H9 (cell line): ENCODE results near the gene CALHM5. TPM values are rescaled to one million over a fixed set of nuclear protein-coding genes. Genes with fewer than 3 reads are reported as not detected.

Experiments
- DNase-seq: peaks from one replicate; pipeline ENCODE4 v3.0.0-alpha.2; 2017
- H2AFZ ChIP-seq: one replicate; pipeline ENCODE4 v1.6.1; 2013; ENCODE audit warnings: mild to moderate bottlenecking, low read length, control low read depth, moderate library complexity
- H2AK5ac ChIP-seq: 2 replicates; pipeline ENCODE4 v1.6.1; 2013; ENCODE audit warnings: low read length, control low read depth, mixed read lengths; ENCODE audit not compliant: insufficient read length
- H2BK120ac ChIP-seq: one replicate; pipeline ENCODE4 v1.6.1; 2013; ENCODE audit warnings: low read depth, mild to moderate bottlenecking, low read length, control low read depth, inconsistent platforms; ENCODE audit not compliant: poor library complexity, severe bottlenecking
- H2BK12ac ChIP-seq: 2 replicates; pipeline ENCODE4 v1.6.1; 2013; ENCODE audit warnings: low read length, control low read depth, mixed read lengths, low read depth; ENCODE audit not compliant: insufficient read length
- H2BK15ac ChIP-seq: 2 replicates; pipeline ENCODE4 v1.6.1; 2013; ENCODE audit warnings: low read depth, low read length, control low read depth
- H2BK20ac ChIP-seq: one replicate; pipeline ENCODE4 v1.6.1; 2013; ENCODE audit warnings: low read depth, mild to moderate bottlenecking, low read length, control low read depth, inconsistent platforms; ENCODE audit not compliant: poor library complexity, severe bottlenecking
- H2BK5ac ChIP-seq: 2 replicates; pipeline ENCODE4 v1.6.1; 2013; ENCODE audit warnings: low read length, control low read depth, mixed read lengths; ENCODE audit not compliant: insufficient read length
- H3K14ac ChIP-seq: 2 replicates; pipeline ENCODE4 v1.6.1; 2013; ENCODE audit warnings: low read length, control low read depth; ENCODE audit not compliant: insufficient read depth
- H3K18ac ChIP-seq: 2 replicates; pipeline ENCODE4 v1.6.1; 2013; ENCODE audit warnings: low read depth, mild to moderate bottlenecking, mixed read lengths, low read length, control low read depth; ENCODE audit not compliant: insufficient read length
- H3K23ac ChIP-seq: 2 replicates; pipeline ENCODE4 v1.6.1; 2013; ENCODE audit warnings: low read length, control low read depth, mixed read lengths, low read depth; ENCODE audit not compliant: insufficient read length
- H3K23me2 ChIP-seq: 2 replicates; pipeline ENCODE4 v1.6.1; 2013; ENCODE audit warnings: low read depth, mild to moderate bottlenecking, mixed read lengths, low read length, control low read depth; ENCODE audit not compliant: insufficient read length, poor library complexity, severe bottlenecking
- H3K27ac ChIP-seq: 2 replicates; pipeline ENCODE4 v1.5.1; 2013; ENCODE audit warnings: low read length, control low read depth, mixed read lengths, low read depth; ENCODE audit not compliant: insufficient read length
- H3K27me3 ChIP-seq: 2 replicates; pipeline ENCODE4 v1.6.1; 2013; ENCODE audit warnings: low read length, control low read depth, inconsistent platforms; ENCODE audit not compliant: insufficient read depth
- H3K4ac ChIP-seq: 2 replicates; pipeline ENCODE4 v1.6.1; 2013; ENCODE audit warnings: low read depth, mild to moderate bottlenecking, control low read depth, inconsistent platforms, low read length, moderate library complexity
- H3K4me1 ChIP-seq: 2 replicates; pipeline ENCODE4 v1.6.1; 2013; ENCODE audit warnings: low read length, control low read depth, inconsistent platforms; ENCODE audit not compliant: insufficient read depth
- H3K4me2 ChIP-seq: 2 replicates; pipeline ENCODE4 v1.6.1; 2013; ENCODE audit warnings: low read length, control low read depth, mixed read lengths; ENCODE audit not compliant: insufficient read length, insufficient read depth
- H3K56ac ChIP-seq: 2 replicates; pipeline ENCODE4 v1.6.1; 2013; ENCODE audit warnings: low read depth, mild to moderate bottlenecking, mixed read lengths, low read length, control low read depth; ENCODE audit not compliant: insufficient read length
- H3K79me1 ChIP-seq: 2 replicates; pipeline ENCODE4 v1.6.1; 2013; ENCODE audit warnings: low read depth, mild to moderate bottlenecking, moderate library complexity, low read length, control low read depth, inconsistent platforms; ENCODE audit not compliant: insufficient read depth, poor library complexity, severe bottlenecking
- H3K79me2 ChIP-seq: 2 replicates; pipeline ENCODE4 v1.6.1; 2013; ENCODE audit warnings: low read length, control low read depth, inconsistent platforms; ENCODE audit not compliant: insufficient read depth
- H3K9ac ChIP-seq: 2 replicates; pipeline ENCODE4 v1.6.1; 2013; ENCODE audit warnings: low read length, control low read depth, mixed read lengths; ENCODE audit not compliant: insufficient read length; ENCODE audit errors: extremely low read depth
- H3K9me3 ChIP-seq: one replicate; pipeline ENCODE4 v1.6.1; 2013; ENCODE audit warnings: low read depth, low read length, inconsistent platforms; ENCODE audit not compliant: control insufficient read depth
- H3T11ph ChIP-seq: one replicate; pipeline ENCODE4 v1.6.1; 2013; ENCODE audit warnings: mild to moderate bottlenecking, low read length, control low read depth, inconsistent platforms
- H4K20me1 ChIP-seq: one replicate; pipeline ENCODE4 v1.6.1; 2013; ENCODE audit not compliant: control insufficient read depth, insufficient read length, insufficient read depth
- H4K5ac ChIP-seq: 2 replicates; pipeline ENCODE4 v1.6.1; 2013; ENCODE audit warnings: low read depth, mild to moderate bottlenecking, mixed read lengths, low read length, control low read depth; ENCODE audit not compliant: insufficient read length
- H4K8ac ChIP-seq: replicated peaks from 2 replicates; pipeline ENCODE4 v1.6.1; 2013; ENCODE audit warnings: low read length, control low read depth, mixed read lengths, low read depth; ENCODE audit not compliant: insufficient read length
- H4K91ac ChIP-seq: 2 replicates; pipeline ENCODE4 v1.6.1; 2013; ENCODE audit warnings: low read depth, mild to moderate bottlenecking, moderate library complexity, mixed read lengths, low read length, control low read depth; ENCODE audit not compliant: insufficient read length
- H3K27ac Mint-ChIP-seq, 3 experiments: 2 replicates in 2 of 3; 3 replicates in 1 of 3; pipeline ENCODE4 v1.8.0; 2020 to 2021; ENCODE audit warnings: mixed read lengths in 3 of 3, mild to moderate bottlenecking in 1 of 3, moderate library complexity in 1 of 3
- H3K27me3 Mint-ChIP-seq: 2 replicates; pipeline ENCODE4 v1.8.0; 2021; ENCODE audit warnings: low read depth, mild to moderate bottlenecking, moderate library complexity, mixed read lengths
- H3K36me3 Mint-ChIP-seq, 3 experiments: 2 replicates in 2 of 3; 3 replicates in 1 of 3; pipeline ENCODE4 v1.8.0; 2020 to 2021; ENCODE audit warnings: low read depth in 3 of 3, mixed read lengths in 3 of 3; ENCODE audit not compliant: insufficient read depth in 1 of 3
- H3K4me1 Mint-ChIP-seq, 2 experiments: 2 replicates each; pipeline ENCODE4 v1.8.0; 2020; ENCODE audit warnings: mixed read lengths in 2 of 2
- H3K4me3 Mint-ChIP-seq, 2 experiments: 2 replicates in 1 of 2; 3 replicates in 1 of 2; pipeline ENCODE4 v1.8.0; 2020 to 2021; ENCODE audit warnings: mild to moderate bottlenecking in 2 of 2, mixed read lengths in 2 of 2, moderate library complexity in 1 of 2
- H3K9me3 Mint-ChIP-seq, 2 experiments: 2 replicates in 1 of 2; 3 replicates in 1 of 2; pipeline ENCODE4 v1.8.0; 2020; ENCODE audit warnings: mild to moderate bottlenecking in 2 of 2, mixed read lengths in 2 of 2, moderate library complexity in 1 of 2
- CTCF ChIP-seq: fragments of 200-600 bp; sonication (generic); conservative IDR thresholded peaks from 3 replicates; pipeline ENCODE4 v1.8.0; 2021; ENCODE audit warnings: antibody characterized with exemption, mild to moderate bottlenecking
- WGBS: extraction: QIAGEN DNeasy Blood & Tissue Kit; methylation state at CpG from one replicate; pipeline ENCODE4 v1.1.7; 2013; ENCODE audit warnings: missing lambda C conversion rate, low lambda C conversion rate, mixed read lengths; ENCODE audit not compliant: insufficient read length; ENCODE audit errors: extremely low coverage; 5-methylcytosine and 5-hydroxymethylcytosine counted together
- total RNA-seq: library from RNA; stranded (reverse); gene quantifications from 2 replicates; pipeline ENCODE4 v1.2.1, GENCODE V29; 2021

CALHM5 gene
- total RNA-seq, 1 experiment from 2014 or later, result 0.09 TPM

- Histone ChIP-seq H3K56ac (no peak overlapping the region), H3K79me1 (no peaks in the 10 kb centered on the region), H3K27ac (no peak overlapping the region), H2BK5ac (no peak overlapping the region), H3K4me2 (no peak overlapping the region), H4K20me1 (no peaks in the 10 kb centered on the region), H2AFZ (no peak overlapping the region), H2BK15ac (no peak overlapping the region), H3K23me2 (no peaks in the 10 kb centered on the region), H3K9me3 (no peaks in the 10 kb centered on the region), H2BK12ac (no peak overlapping the region), H3K9ac (no peak overlapping the region), H3T11ph (no peak overlapping the region), H3K79me2 (no peaks in the 10 kb centered on the region), H3K18ac (no peak overlapping the region), H3K14ac (no peak overlapping the region), H3K4me1 (peaks cover 8% of the 10 kb centered on the region; the same call in 1 of the 2 replicates), H3K23ac (no peak overlapping the region), H4K91ac (no peak overlapping the region), H2BK20ac (no peak overlapping the region), H3K4ac (no peak overlapping the region), H2AK5ac (no peak overlapping the region), H4K8ac (no peak overlapping the region), H4K5ac (no peak overlapping the region), H2BK120ac (no peak overlapping the region), H3K27me3 (no peaks in the 10 kb centered on the region)
- no peak overlapping the region for H3K4me3 Mint-ChIP-seq
- no peaks in the 10 kb centered on the region for H3K9me3 Mint-ChIP-seq
- no peaks in the 10 kb centered on the region for H3K36me3 Mint-ChIP-seq
- peak; percentile 71 for DNase-seq
- peak; percentile 87 for TF ChIP-seq CTCF
- no peaks in the 10 kb centered on the region for H3K27me3 Mint-ChIP-seq
- no peak overlapping the region for H3K27ac Mint-ChIP-seq
- WGBS, result no CpG with 5 or more reads among the region's 12 CpGs
- H3K4me1 Mint-ChIP-seq, result peaks cover 39 to 43% of the 10 kb centered on the region in 2 experiments
These were observed 20.5 kb downstream of the CALHM5 start for GRCh38 chr6:116531675-116532570.
